Measurements from ENCODE around the gene INSC.

GRCh38 chr11:15145615-15146014 lies 30.9 kb downstream of the INSC start:
- TF ChIP-seq CTCF (conservative IDR thresholded peaks at IDR 0.05) (no peak), ZFX (IDR thresholded peaks at IDR 0.05) (no peak)
